Keratinocyte (primary cell): Measurements from ENCODE around the gene AMZ1.

Experiments
- EZH2 ChIP-seq: IDR thresholded peaks from one replicate; pipeline ENCODE4 v1.6.1; 2012; ENCODE audit warnings: inconsistent platforms, mild to moderate bottlenecking, low read length, moderate library complexity
- TF ChIP-seq, protein P1 (sequence below), 3 experiments: IDR thresholded peaks in 1 of 3; conservative IDR thresholded peaks in 1 of 3; optimal IDR thresholded peaks in 1 of 3; 2 replicates in 2 of 3; 3 replicates in 1 of 3; pipeline versions ENCODE3 to v1.5.1; 2011; ENCODE audit warnings: low read length in 3 of 3, mild to moderate bottlenecking in 3 of 3, moderate library complexity in 2 of 3, control low read depth in 1 of 3, inconsistent platforms in 1 of 3; ENCODE audit not compliant: insufficient read depth in 2 of 3; ENCODE audit errors: extremely low read depth in 1 of 3

DNA sequence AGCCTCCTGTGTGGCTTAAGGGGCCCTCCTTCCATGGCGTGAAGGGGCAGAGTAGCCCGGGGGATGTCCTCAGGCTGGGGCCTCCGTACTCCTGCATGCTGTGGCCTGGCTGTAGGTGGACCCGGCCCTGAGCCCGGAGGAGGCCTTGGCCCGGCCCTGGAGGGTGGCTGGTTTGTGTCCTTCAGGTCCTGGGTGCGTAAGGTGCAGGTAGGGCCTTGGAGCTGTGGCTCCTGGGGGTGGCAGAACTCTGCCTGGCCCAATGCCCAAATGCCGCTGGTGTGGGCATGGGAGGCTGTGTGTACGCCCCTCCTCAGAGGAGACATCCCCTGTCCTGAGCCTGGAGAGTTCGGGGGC, 26.9 kb upstream of the AMZ1 start:
- TF ChIP-seq, protein P1, sequence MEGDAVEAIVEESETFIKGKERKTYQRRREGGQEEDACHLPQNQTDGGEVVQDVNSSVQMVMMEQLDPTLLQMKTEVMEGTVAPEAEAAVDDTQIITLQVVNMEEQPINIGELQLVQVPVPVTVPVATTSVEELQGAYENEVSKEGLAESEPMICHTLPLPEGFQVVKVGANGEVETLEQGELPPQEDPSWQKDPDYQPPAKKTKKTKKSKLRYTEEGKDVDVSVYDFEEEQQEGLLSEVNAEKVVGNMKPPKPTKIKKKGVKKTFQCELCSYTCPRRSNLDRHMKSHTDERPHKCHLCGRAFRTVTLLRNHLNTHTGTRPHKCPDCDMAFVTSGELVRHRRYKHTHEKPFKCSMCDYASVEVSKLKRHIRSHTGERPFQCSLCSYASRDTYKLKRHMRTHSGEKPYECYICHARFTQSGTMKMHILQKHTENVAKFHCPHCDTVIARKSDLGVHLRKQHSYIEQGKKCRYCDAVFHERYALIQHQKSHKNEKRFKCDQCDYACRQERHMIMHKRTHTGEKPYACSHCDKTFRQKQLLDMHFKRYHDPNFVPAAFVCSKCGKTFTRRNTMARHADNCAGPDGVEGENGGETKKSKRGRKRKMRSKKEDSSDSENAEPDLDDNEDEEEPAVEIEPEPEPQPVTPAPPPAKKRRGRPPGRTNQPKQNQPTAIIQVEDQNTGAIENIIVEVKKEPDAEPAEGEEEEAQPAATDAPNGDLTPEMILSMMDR (optimal IDR thresholded peaks at IDR 0.05 in 1 of 3, IDR thresholded peaks at IDR 0.05 in 1 of 3, conservative IDR thresholded peaks at IDR 0.05 in 1 of 3; ENCODE audit: extremely low read depth in 1 of 3, insufficient read depth in 2 of 3, low read length in 3 of 3) = peak in 1 of 3 experiments; percentile 1
- no peak for TF ChIP-seq EZH2
